Dedifferentiated amniotic fluid mesenchymal stem cell (primary cell): Measurements from ENCODE around the gene NOS1.

Source experiments
- DNase-seq: peaks from one replicate; pipeline ENCODE4 v3.0.0-alpha.2; 2016; ENCODE audit errors: extremely low spot score

The NOS1 gene

DNA sequence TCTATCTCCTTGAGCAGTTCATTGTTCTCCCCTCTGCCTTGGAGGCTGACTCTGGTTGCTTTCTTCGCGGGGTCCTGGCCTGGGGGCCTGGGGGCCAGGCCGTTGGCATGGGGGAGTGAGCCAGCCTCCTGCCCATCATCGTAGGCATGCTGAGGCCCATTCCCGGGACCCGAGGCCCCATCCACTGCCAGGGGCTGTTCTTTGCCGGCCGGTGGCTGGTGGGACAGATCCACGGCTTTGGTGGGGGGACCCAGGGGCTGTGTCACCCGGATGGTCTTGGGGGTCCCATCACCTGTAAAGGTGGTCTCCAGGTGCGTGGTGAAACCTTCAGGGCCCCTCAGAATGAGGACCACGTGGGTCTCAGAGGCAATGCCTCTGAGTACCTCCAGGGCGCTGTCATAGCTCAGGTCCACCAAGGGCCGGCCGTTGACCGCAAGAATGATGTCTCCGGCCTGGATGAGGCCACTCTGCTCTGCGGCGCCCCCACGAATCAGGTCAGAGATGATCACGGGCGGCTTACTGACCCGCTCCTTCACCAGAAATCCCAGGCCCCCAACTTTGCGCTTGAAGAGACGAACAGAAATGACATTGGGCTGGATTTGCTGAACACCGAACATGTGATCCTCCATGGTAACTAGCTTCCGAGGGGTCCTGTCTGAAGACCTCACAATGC, 30.8 kb downstream of the NOS1 start:
- no peak for DNase-seq

- DNase-seq: no peak
These were observed 31.7 kb downstream of the NOS1 start for GRCh38 chr12:117329756-117330155.

DNA sequence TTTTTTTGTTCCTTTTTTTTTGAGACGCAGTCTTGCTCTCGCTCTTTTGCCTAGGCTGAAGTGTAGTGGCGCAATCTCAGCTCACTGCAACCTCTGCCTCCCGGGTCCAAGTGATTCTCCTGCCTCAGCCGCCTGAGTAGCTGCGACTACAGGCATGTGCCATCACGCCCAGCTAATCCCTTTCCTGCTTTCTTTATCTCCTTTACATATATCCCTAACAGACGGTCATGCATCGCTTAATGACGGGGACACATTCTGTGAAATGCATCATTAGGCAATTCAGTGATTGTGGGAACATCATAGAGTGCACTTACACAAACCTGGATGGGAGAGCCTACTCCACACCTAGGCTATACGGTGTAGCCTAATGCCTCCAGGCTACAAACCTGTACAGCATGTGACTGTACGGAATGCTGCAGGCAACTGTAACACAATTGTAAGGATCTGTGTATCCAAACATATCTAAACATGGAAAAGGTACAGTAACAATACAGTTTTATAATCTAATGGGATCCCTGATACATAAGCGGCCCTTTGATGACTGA, 32.8 kb downstream of the NOS1 start:
- no peak for DNase-seq

GRCh38 chr12:117322428-117322827, 39.0 kb downstream of the NOS1 start:
- DNase-seq: no peak

DNA sequence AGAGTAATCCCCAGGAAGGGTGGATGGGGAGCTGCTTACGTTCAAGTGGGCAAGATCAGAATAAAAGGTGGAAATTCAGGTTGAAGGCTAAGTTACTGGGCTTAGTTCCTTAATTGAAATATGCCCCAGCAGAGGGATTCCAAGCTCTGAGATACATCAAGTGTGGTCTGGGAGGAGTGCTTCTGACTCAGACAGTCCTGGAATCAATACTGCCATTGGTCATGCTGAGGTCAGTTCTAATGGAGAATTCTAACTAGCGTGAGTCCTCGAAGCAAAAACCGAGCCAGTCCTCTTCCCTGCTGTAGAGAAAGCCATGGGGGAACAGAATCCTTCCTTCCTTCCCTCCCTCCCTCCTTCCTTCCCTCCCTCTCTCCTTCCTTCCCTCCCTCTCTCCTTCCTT, 39.9 kb downstream of the NOS1 start:
- no peak for DNase-seq

GRCh38 chr12:117318591-117318990, 42.8 kb downstream of the NOS1 start:
- DNase-seq: no peak

DNA sequence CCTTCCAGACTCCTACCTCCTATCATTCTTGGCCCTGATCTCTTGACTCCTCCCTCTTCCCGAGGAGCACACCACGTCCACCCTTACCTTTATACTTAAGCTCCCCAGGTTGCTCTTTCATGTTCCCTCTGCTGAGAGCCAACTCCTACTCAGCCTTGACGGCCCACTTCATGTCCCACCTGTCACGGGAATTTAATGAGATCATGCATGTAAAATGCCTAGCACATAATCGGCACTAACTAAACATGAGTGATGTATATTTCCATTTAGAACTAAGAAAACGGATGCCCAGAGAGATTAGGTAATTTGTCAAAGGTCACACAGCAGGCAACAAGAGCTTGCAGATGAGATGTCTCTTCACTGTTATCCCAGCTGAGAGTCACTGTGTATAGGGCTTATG, 45.1 kb downstream of the NOS1 start:
- no peak for DNase-seq

- no peak for DNase-seq
These were observed 47.5 kb downstream of the NOS1 start for GRCh38 chr12:117313926-117314325.

GRCh38 chr12:117312770-117313169, 48.7 kb downstream of the NOS1 start:
- no peak for DNase-seq

DNA sequence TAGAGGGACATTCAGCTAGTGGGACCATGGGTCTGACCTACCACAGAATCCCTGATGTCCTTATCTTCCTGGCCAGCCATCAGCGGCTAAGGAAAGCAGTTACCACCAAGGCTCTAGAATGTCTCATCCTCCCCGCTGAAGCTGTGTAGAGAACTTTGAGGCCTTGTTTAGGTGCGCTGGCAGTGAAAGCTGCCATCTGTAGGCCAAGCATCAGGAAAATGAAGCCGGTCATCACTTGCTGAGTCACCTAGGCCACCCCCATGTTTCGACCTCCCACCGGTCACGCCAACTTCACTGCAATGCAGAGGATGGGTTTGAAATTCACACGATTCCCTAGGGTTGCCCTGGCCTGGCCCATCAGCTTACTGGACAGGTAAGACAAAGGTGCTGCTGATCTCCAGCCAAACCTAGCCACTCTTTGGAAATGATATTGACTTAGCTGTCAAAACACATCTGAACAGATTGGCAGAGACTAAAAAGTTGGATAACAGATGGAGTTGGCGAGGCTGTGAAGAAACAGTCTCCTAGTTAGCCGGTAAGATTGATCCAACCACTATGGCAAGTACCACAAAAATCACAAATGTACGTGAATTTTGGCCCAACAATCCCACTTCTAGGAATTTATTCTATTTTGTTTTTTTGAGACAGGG, 52.0 kb downstream of the NOS1 start:
- DNase-seq: no peak

- DNase-seq: no peak
These were observed 61.3 kb downstream of the NOS1 start for GRCh38 chr12:117300174-117300573.

DNA sequence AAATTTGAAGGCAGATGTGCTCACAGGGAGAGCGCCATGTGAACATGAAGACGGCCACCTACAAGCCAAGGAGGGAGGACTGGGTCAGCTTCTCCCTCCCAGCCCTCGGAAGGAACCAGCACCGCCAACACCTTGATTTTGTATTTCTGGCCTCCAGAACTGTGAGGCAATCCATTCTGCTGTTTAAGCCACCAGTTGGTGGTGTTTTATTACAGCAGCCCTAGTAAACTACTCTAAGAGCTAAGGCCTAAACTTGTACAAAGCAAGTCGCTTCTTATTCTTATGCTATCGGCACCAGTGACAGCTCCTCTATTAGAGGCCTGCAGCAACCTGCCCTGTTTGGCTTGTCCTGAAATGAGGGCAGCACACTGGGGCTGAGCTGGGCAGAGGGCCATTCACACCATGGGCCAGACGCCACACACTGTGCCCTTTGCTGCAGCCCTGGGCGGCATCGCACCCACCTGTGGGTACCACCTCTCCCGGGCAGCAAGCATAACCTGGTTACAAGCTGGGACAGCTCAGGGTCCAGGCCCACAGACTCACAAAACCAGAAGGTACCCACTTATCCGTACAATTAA, 62.7 kb downstream of the NOS1 start:
- DNase-seq: no peak

GRCh38 chr12:117298191-117298590, 63.2 kb downstream of the NOS1 start:
- DNase-seq: no peak

GRCh38 chr12:117294189-117294603, 67.2 kb downstream of the NOS1 start:
- DNase-seq: no peak

- DNase-seq: no peak
These were observed 67.9 kb downstream of the NOS1 start for GRCh38 chr12:117293510-117293909.

DNA sequence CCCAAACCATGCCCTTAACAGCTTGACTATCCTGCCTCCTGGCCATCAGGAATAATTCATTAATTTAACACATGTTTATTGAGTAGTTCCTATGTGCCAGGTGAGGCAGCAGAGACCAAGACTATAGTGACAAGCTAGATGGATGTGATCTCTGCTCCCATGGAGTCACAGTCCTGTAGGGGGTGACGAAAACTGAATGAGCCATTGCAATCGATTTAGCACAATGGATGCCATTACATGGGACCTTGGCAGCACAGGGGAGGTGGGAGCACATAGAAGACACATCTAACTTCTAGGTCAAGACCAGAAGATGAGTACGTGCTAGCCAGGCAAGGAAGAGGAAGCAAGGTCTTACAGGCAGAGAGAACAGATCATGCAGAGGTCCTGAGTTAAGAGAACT, 68.7 kb downstream of the NOS1 start:
- DNase-seq: no peak

- no peak for DNase-seq
These were observed 77.3 kb downstream of the NOS1 start for GRCh38 chr12:117284140-117284539.

DNA sequence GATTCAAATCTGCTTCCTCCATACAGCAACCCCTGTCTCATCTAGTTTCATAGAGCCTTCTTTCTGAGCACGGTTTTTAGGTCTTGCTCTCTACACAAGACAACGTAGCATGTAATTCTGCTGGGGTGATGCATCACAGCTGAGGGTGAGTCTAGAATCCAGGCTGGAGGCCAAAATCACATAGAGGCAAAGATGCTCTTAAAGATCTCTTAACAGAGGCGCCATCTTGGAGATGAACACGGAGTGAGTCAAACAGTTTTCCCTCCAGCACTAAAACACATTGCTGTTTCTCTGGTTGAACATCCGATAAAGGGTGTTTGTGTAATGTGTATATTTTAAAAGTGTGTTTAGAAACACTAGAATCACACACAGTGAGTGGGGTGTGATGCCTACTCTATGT, 78.9 kb downstream of the NOS1 start:
- no peak for DNase-seq

GRCh38 chr12:117280019-117280680, 81.3 kb downstream of the NOS1 start:
- no peak for DNase-seq

GRCh38 chr12:117279606-117280005, 81.8 kb downstream of the NOS1 start:
- DNase-seq: no peak

GRCh38 chr12:117277875-117278274, 83.6 kb downstream of the NOS1 start:
- no peak for DNase-seq

GRCh38 chr12:117273091-117273490, 88.3 kb downstream of the NOS1 start:
- no peak for DNase-seq

DNA sequence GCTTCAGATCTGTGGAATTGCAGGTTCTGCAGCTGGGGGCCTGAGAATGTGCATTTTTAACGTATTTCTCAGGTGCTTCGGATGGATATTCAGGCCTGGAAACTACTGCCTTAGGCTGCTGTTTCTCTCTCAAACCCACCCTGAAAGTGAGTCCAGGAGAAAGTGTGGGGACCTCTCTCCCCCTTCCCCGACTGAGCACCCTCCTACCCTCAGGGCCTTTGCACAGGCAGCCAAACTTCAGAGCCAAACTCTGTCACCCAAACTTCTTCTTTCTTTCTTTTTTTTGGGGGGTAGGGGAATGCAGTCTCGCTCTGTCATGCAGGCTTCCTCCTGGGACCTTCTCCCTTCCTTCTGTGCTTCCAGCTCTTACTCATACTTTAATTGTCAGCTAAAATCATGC, 88.7 kb downstream of the NOS1 start:
- no peak for DNase-seq
